GM12801 (cell line): Measurements from ENCODE around the gene STOX2.

ENCODE experiments used
- TF ChIP-seq, protein P1 (sequence below): IDR thresholded peaks from one replicate; pipeline ENCODE4 v1.5.1; 2011; ENCODE audit warnings: control low read depth; ENCODE audit not compliant: insufficient read length; ENCODE audit errors: extremely low read depth

Gene STOX2

DNA sequence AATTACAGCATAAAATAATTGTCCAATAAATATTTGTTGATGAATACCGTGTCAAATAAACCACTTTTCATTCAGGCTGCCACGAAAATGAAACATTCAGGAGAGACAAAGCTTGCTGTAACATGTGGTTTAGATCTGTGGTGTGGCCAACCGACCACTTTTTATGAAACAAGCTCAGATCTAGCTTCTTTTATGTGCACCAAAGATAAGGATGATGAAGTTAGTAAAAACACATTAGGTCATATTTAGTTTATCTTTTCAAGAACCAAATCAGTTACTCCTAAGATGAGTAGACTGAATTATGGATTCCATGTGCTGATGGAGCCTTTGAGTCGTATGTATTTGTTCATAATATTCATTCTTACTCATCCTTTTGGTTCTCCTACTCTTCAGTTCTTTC lies 35.8 kb downstream of the STOX2 start:
- TF ChIP-seq, protein P1, sequence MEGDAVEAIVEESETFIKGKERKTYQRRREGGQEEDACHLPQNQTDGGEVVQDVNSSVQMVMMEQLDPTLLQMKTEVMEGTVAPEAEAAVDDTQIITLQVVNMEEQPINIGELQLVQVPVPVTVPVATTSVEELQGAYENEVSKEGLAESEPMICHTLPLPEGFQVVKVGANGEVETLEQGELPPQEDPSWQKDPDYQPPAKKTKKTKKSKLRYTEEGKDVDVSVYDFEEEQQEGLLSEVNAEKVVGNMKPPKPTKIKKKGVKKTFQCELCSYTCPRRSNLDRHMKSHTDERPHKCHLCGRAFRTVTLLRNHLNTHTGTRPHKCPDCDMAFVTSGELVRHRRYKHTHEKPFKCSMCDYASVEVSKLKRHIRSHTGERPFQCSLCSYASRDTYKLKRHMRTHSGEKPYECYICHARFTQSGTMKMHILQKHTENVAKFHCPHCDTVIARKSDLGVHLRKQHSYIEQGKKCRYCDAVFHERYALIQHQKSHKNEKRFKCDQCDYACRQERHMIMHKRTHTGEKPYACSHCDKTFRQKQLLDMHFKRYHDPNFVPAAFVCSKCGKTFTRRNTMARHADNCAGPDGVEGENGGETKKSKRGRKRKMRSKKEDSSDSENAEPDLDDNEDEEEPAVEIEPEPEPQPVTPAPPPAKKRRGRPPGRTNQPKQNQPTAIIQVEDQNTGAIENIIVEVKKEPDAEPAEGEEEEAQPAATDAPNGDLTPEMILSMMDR = no peak

DNA sequence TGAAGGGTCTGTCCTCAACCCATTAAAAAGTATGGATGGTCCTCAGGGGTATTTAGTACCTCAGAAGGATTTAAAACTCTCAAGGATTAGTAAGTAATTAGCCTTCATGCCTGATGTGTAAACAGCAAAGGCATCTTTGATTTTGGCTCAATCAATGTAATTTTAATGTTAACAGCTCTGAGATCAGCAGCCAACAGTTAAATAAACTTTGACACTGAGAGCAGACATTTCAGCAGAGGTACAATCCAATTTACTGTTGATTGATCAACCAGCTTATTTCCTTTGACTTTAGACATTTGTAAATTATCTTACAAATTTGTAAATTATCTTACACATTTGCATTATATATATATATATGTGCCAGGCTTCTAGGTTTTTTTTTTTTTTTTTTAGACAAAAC lies 36.9 kb downstream of the STOX2 start:
- TF ChIP-seq, protein P1 = no peak

DNA sequence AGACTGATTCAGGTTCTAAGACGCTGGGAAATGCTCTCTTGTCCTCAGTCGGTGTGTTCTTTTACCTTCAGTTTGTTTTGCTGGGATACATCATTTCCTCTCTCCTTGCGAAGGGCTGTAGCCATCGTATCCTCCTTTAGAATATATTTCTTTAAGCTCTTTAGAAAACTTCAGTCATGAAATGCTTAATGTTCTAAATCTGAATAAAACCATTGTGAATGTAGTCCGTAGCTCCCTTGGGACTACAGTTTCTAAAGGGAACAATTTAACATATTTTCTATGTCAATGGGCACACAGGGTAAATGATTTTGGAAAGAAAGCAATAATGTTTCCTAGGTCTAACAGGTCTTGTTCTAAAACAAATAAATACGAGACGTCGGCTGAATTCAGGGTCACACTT lies 40.6 kb downstream of the STOX2 start:
- TF ChIP-seq, protein P1 = no peak

DNA sequence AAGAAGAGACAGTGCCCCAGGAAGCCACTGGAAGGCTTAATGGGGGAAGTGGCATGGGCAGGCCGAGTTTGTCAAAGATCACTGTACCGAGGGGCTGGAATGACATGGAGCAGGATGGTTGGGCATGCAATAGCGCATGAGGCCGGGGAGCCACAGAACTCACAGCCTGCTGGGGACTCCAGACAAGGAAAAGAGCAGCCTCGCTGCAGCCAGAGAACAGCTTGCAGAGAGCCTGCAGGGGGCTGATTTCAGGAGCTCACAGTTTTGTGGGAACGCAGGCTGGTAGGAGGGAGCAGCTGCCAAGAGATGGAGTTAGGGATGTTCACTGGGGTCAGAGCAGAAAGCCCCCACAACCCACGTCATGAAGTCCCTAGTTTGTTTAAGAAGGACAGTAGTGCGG lies 45.4 kb downstream of the STOX2 start:
- TF ChIP-seq, protein P1 = no peak

DNA sequence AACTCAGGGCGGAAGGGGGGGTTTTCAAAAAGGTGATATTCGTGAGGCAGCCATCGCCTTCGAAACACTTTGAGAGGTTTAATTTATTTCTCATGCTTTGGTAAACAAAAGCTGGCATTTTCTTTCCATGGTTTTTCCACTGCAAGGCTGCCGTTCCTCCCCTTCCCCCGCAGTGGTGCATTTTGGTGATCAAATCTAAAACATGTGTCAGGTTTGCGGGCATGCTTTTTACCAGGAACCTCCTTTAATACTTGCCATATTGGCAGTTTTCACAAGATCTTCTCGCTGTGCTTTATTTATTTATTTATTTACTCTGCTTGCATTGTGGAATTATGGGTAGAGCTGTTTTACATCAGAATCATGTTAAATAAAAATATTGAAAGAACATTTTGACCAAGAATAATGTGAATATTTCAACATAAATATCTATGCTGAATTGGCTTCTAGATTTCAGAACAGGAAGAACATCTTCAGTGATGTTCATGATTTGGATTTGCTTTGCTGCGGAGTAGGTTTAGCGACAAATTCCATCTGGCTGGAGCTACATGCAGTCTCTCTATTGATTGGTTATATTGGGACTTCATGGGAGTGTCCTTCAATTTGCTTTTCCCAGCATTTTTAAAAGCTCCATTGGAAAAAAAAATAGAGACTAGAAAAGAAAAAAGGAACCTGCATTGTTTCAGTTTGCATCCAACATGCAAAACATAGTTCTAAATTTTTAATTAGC lies 54.4 kb downstream of the STOX2 start:
- TF ChIP-seq, protein P1 = no peak

DNA sequence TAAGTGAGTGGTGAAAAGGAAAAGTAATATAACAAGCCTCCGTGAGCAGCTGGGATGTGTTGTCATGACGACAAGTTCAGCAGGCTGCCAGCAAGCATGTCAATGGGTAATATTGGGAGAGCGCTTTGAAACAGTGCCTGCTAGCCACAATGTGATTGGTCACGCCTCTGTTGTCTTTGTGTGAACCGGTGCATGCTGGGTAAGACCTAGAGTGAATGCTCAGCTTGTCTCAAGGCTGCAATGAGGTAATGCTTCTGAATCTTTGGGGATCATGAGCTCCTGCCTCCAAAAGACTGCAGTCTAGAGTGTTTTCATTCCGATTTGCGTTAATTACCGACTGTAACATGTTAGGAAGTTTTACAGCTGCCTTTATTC lies 54.9 kb downstream of the STOX2 start:
- TF ChIP-seq, protein P1 = no peak

DNA sequence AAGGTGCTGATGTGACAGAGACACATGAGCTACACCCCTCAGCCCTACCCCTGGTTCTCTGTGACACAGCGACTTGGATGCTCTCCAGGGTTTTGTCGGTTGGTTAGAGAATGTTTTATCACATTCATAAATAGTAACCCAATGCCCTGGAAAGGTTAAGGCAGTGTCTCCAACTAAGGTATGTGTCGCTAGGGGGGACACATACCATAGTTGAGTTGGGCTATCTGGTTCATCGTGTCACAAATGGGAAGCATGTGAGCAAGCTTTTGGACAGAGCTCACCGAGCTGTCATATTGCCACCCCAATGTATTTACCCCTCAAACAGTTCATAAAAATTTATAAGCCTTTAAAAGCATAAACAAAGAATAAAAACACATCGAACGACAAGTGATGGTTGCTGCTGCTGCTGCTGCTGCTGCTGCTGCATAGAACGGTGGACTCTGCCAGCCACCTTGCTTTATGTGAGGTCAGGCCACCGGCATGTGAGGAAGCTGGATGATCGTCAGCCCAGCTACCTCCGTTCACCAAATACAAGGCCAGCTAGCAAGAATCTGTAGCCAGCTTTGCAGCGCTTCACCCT lies 55.9 kb downstream of the STOX2 start:
- TF ChIP-seq, protein P1 = no peak
